Activated CD8-positive, alpha-beta memory T cell treated with anti-CD3 and anti-CD28 coated beads, Interleukin-2, amount 50 U/mL, for 1 hour (primary cell): Measurements from ENCODE around the gene SCMH1.
"Not testable (repeated sequence)": the region's sequence is repeated elsewhere in the genome, so short reads cannot be mapped to it uniquely, and the experiment has no call there.

Source experiments
- DNase-seq: peaks from one replicate; pipeline ENCODE4 v3.0.0-alpha.2; 2020; ENCODE audit errors: extremely low read depth

The SCMH1 gene

DNA sequence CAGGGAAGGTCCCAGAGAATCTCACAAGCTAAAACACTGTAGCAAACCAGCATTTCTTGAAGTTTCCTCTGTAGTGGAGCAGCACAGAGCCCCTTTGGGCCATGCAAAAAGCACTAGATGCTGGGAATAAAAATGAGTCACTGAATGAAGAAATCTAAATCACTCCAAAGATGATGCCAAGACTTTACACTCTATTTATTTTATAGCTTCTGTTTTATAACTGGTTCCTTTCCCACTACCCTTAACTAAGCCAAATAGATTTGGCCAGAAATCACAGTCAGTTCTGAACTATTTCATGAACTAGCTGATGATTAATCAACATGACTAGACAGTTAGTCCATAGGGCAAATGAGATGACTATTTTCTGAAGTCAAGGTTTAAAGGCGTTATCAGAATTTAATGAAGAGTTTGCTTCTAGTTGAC is 89.5 kb downstream of the SCMH1 start:
- DNase-seq: no peak

- DNase-seq: no peak
Observed at GRCh38 chr1:41151846-41152245, 90.3 kb downstream of the SCMH1 start.

DNA sequence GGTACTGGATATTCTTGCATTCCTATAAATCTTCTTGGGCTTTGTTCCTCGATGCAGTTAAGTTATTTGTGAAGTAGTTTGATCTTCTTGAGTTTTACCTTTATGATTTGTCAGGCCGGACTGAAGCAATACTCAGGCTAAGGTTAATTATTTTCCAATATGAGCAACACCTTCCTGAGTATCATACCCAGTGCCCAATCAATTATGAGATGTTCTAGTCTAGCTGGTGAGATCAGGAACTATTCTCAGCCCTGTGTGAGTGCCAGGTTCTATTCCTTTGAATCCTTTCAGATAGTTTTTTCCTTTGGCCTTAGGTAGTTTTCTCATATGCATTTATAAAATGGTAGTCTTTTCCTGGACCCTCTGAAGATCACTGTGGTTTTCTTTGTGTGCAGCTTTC is 92.5 kb downstream of the SCMH1 start:
- DNase-seq: no peak

GRCh38 chr1:41144285-41144684 is 97.8 kb downstream of the SCMH1 start:
- DNase-seq: no peak

DNA sequence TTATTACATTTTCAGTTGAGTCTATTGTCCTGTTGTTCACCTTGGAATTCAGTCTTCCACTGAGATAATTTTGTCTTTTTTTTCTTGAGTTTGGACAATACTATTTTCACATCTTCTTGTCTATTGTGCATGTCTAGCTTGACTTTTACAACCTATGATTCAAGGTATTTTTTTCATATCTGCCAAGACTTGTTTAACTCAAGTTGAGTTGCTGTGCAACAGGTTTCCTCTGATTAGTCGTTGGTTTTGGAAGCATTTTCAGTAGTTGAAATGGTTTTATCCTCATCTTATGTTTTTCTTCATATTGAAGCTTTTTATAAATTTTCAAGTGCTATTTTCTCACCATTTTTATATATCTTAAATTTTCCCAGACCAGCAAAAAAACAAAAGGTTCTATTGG is 103.6 kb downstream of the SCMH1 start:
- DNase-seq: no peak

- no peak for DNase-seq
Observed at GRCh38 chr1:41135196-41135947, 106.7 kb downstream of the SCMH1 start.

DNA sequence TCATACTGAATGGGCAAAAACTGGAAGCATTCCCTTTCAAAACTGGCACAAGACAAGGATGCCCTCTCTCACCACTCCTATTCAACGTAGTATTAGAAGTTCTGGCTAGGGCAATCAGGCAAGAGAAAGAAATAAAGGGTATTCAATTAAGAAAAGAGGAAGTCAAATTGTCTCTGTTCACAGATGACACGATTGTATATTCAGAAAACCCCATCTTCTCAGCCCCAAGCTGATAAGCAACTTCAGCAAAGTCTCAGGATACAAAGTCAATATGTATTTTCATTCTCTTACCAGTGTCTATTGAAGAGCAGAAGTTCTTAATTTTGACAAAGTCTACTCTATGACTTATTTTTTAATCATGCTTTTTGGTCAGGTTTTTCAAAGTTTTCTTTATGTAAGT is 107.8 kb downstream of the SCMH1 start:
- not testable (repeated sequence) for DNase-seq

- DNase-seq: no peak
Observed at GRCh38 chr1:41122851-41123518, 119.1 kb downstream of the SCMH1 start.

DNA sequence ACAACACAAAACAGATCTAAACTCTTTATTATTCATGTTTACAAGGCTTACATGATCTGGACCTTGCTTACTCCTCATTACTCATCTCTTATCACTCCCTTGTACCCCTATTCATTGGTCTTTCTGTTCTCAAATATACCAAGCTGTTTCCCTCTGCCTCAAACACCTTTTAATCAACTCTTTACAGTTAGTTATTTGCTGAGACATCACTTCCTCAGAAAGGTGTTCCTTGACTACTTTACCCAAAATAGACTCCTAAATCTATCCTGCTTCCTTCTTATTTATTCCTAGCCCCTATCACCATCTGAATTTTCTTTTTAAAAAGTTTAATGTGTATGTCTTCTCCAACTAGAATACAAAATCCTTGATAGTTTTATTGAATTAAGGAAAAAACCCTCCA is 120.0 kb downstream of the SCMH1 start:
- no peak for DNase-seq

DNA sequence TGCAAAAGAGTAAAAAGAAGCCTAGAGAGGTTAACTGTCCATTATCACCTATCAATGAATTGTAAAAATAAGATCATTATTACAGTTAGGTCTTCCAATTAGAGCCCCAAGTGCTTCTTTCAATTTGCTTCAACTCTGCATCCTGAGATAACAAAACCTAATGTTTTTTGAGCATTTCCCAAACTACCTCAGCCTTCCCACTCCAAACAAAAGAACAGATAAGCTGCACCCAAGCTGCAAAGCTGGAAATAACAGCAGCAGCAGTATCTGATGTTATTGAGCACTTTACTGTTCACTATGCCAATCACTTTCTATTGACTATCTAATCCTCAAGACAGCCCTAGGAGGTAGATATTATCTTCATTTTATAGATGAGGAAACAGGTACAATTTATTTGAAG is 123.5 kb downstream of the SCMH1 start:
- DNase-seq: no peak

DNA sequence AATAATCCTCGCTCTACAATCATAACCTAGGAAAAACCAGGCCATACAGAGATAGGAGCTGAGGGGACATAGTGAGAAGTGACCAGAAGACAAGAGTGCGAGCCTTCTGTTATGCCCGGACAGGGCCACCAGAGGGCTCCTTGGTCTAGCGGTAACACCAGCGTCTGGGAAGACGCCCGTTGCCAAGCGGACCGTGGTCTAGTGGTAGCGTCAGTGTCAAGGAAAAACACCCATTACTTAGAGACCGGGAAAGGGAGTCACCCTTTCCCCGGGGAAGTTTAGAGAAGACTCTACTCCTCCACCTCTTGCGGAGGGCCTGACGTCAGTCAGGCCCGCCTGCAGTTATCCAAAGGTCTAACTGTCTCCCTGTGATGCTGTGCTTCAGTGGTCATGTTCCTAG is 124.9 kb downstream of the SCMH1 start:
- not testable (repeated sequence) for DNase-seq

GRCh38 chr1:41110736-41111135 is 131.4 kb downstream of the SCMH1 start:
- no peak for DNase-seq

GRCh38 chr1:41110286-41110685 is 131.8 kb downstream of the SCMH1 start:
- no peak for DNase-seq

DNA sequence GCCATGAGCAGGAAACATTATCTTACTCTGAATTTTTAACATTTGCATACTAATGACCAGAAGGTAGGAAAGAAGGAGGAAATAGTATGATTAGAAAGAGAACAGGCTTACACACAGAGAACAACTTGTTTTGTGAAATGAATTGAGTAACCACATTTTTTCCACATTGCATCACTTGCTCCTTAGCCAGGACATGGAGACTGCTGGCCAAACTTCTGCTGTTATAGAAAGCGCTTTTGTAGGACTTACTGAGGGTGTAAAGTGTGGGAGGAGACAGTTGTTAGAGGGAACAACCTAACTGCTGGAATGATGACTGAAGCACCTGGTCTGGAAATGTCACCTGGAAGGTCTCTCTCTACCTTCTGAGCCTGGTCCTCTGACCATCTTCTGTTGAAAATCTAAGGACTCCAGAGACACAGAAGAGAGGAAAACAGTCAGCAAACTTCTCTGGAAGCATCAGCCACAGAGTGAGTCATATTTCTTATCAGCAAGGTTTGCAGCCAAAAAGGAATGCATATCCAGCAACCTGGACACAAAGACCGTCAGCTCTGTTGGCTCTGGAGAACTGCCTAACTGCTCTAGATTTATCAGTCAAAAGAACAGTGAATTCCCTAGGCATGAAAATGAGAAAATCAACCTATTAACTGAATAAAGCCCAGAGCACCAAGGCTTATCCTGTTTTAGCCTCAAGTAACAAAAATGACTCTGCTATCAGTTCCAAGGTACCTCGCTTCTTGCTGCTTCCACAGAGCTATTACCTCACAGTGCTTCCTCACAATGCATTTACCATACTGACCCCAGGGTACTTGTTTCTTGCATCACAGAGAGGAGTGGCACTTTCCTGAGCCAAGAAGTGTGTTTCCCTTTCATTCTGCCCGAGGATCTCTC is 132.6 kb downstream of the SCMH1 start:
- no peak for DNase-seq

DNA sequence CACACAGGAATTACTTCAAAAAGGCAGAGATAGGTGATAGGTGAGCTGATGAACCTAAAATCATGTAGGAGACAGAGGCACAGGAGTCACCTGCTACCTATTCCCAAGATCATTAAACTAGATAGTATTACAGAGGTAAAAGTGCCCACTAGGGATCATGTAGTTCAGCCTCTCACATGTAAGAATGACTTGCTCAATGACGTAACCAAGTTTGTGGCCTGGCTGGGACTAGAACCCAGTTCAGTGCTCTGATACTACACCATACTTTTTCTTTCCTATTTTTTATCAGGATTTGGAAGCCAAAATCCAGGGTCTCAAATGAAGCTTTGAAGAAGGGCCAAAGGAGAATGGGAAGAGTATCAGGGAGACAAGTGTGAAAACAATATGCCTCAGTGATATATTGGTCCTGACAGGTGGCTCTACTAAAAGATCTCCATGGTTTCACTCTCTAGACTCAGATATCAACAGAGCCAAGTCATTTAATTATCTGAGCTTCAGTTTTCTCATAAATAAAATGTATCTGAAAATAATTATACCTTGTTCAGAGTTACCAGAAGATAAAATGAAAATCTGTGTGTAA is 133.3 kb downstream of the SCMH1 start:
- no peak for DNase-seq

GRCh38 chr1:41103766-41104165 is 138.3 kb downstream of the SCMH1 start:
- no peak for DNase-seq

DNA sequence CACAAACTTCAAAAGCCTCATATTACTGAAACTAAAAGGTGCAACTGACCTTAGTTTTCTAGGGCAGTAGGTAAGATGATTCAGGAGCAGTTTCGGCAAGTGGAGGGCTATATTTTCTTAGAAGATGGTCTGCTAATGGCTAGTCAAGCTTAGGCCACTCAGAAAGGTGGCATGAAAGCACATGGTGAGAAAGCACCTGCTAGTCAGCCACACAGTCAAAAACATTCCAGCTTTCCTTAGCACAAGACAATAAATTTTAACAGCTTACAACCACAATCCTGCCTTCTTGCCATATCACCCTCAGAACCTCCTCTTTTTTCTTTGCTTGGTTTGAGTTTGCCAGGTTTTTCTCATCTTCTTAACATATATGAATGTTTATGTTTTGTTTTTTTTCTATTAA is 139.5 kb downstream of the SCMH1 start:
- no peak for DNase-seq

DNA sequence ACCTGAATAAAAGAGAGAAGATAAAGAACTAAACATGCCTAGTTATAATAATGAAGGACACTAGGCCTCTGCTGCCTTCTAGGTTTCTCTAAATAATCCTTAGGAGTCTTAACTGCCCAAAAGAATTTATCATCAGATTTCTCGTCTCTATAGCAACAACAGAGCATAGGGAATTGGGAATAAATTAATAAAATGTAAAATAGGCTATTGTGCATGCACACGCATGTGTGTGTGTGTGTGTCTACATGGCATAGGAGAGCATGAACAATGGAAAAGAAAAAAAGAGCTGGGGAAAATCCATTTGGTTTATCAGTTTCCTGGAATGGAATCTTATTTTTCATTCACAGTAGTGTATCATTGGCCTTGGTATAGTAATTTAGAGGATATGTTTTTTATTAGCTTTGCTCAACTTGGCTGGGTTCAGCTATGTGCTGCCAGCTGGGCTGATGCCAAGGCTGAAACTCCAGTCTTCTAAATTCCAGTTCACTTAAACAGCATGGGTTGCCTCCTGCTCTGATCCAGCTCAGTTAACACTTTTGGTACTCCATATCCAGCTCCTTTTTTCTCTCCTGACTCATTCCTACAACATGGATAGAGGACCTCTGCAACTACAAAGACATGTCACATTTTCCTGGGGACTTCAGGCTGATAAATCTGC is 140.0 kb downstream of the SCMH1 start:
- no peak for DNase-seq

GRCh38 chr1:41101076-41101475 is 141.0 kb downstream of the SCMH1 start:
- no peak for DNase-seq

DNA sequence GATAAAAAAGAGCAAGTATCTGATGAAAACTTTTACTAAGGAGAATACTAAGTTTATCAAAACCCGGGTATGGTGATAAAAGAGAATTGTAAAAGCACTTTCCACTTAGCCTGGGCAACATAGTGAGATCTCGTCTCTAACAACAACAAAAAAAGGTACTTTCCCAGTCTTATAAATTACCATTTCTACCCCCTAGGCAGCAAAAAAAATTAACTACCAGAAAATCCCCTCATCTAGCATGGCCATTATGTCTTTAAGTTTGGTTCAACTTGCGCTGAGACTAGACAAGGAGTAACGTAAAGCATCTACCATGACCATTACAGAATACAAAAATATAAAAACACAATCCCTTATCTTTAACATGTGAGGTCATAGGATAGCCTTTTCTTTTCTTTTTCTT is 141.9 kb downstream of the SCMH1 start:
- DNase-seq: no peak

- DNase-seq: no peak
Observed at GRCh38 chr1:41098730-41099460, 143.2 kb downstream of the SCMH1 start.
